Osteocyte (in vitro differentiated cells): ENCODE results near the gene FABP1. TPM values are rescaled to one million over a fixed set of nuclear protein-coding genes. Genes with fewer than 3 reads are reported as not detected.
A peak's percentile ranks its signal among the peaks of the same experiment; 100 is the strongest.

ENCODE experiments used
- DNase-seq: peaks from one replicate; pipeline ENCODE4 v3.0.0; 2021; ENCODE audit warnings: mixed read lengths; ENCODE audit not compliant: unreplicated experiment; ENCODE audit errors: extremely low spot score
- H3K27ac Mint-ChIP-seq: one replicate; pipeline ENCODE4 v1.8.0; 2021; ENCODE audit warnings: mild to moderate bottlenecking, mixed read lengths; ENCODE audit not compliant: unreplicated experiment
- H3K27me3 Mint-ChIP-seq: one replicate; pipeline ENCODE4 v1.8.0; 2021; ENCODE audit warnings: mixed read lengths; ENCODE audit not compliant: unreplicated experiment
- H3K36me3 Mint-ChIP-seq: one replicate; pipeline ENCODE4 v1.8.0; 2021; ENCODE audit warnings: mixed read lengths; ENCODE audit not compliant: unreplicated experiment
- H3K4me1 Mint-ChIP-seq: one replicate; pipeline ENCODE4 v1.8.0; 2021; ENCODE audit warnings: mixed read lengths; ENCODE audit not compliant: unreplicated experiment
- H3K4me3 Mint-ChIP-seq: one replicate; pipeline ENCODE4 v1.8.0; 2021; ENCODE audit warnings: mild to moderate bottlenecking, moderate library complexity, mixed read lengths; ENCODE audit not compliant: unreplicated experiment
- H3K9me3 Mint-ChIP-seq: one replicate; pipeline ENCODE4 v1.8.0; 2021; ENCODE audit warnings: mixed read lengths; ENCODE audit not compliant: unreplicated experiment
- microRNA-seq: library from miRNA; unstranded; fragments of <30 nt; microRNA quantifications from one replicate; pipeline ENCODE4 v1.1.0, GENCODE V29; 2020; ENCODE audit not compliant: unreplicated experiment
- total RNA-seq: library from RNA; stranded (reverse); gene quantifications from 2 replicates; pipeline ENCODE4 v1.2.1, GENCODE V29; 2021
- TF ChIP-seq, protein P1 (sequence below): fragments of 200-600 bp; sonication (generic); IDR thresholded peaks from 2 replicates; pipeline ENCODE4 v1.5.0; 2021; ENCODE audit warnings: antibody characterized with exemption, mild to moderate bottlenecking, moderate library complexity

FABP1 gene
- total RNA-seq, 1 donor from 2014 or later, result not detected

- Mint-ChIP-seq H3K36me3 (no peaks in the 10 kb centered on the region), H3K4me1 (peaks cover 2% of the 10 kb centered on the region), H3K27me3 (no peaks in the 10 kb centered on the region), H3K27ac (no peak overlapping the region), H3K9me3 (no peaks in the 10 kb centered on the region), H3K4me3 (no peak overlapping the region)
- DNase-seq, result no peak
- TF ChIP-seq, protein P1, sequence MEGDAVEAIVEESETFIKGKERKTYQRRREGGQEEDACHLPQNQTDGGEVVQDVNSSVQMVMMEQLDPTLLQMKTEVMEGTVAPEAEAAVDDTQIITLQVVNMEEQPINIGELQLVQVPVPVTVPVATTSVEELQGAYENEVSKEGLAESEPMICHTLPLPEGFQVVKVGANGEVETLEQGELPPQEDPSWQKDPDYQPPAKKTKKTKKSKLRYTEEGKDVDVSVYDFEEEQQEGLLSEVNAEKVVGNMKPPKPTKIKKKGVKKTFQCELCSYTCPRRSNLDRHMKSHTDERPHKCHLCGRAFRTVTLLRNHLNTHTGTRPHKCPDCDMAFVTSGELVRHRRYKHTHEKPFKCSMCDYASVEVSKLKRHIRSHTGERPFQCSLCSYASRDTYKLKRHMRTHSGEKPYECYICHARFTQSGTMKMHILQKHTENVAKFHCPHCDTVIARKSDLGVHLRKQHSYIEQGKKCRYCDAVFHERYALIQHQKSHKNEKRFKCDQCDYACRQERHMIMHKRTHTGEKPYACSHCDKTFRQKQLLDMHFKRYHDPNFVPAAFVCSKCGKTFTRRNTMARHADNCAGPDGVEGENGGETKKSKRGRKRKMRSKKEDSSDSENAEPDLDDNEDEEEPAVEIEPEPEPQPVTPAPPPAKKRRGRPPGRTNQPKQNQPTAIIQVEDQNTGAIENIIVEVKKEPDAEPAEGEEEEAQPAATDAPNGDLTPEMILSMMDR, result no peak
Measured at GRCh38 chr2:88078643-88079172, 49.2 kb downstream of the FABP1 start.

DNA sequence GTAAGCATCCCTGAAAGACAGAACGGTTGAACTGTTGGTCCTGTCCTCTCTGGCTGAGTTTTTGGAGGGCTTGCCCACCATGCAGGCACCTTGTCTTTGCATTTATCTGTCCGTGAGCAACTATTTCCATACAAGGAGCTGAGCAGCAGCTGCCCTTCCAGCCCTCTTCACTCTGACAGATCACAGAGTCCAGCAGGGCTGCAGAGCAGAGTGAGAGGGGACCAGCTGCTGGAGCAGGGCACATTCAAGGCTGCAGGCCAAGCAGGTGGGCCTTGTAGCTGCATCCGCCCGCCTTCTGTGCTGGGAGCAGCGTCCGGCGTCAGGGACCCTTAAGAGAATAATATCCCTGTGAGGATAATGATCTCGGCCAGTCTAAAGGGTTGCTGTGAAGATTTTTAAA, 50.8 kb downstream of the FABP1 start:
- Mint-ChIP-seq H3K36me3 (no peaks in the 10 kb centered on the region), H3K9me3 (no peaks in the 10 kb centered on the region), H3K27me3 (no peaks in the 10 kb centered on the region), H3K4me1 (peaks cover 2% of the 10 kb centered on the region), H3K4me3 (no peak overlapping the region), H3K27ac (no peak overlapping the region)
- TF ChIP-seq, protein P1, result no peak
- DNase-seq, result peak; percentile 76

DNA sequence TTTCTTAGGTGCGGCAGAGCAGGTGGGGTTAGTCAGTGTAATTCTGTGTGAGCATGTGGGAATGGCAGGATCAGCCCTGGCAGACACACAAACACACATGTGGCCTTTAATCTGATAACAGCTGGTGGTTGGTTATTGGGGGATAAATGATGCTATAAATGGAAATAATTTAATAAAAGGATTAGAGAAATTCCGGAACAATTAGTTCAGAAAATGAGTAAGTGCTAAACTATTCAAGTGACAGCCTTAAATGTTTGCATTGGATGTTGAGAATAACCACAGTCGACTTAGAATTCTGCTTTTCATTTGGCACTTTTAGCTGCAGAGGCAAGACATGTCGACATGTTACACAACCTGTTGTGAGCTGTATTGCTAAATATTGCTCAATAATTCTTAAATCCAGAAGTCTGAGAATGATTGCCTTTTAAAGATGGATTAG, 53.0 kb downstream of the FABP1 start:
- Mint-ChIP-seq H3K4me3 (no peak overlapping the region), H3K27me3 (no peaks in the 10 kb centered on the region), H3K36me3 (no peaks in the 10 kb centered on the region), H3K9me3 (no peaks in the 10 kb centered on the region), H3K4me1 (peaks cover 2% of the 10 kb centered on the region), H3K27ac (no peak overlapping the region)
- TF ChIP-seq, protein P1, result no peak
- DNase-seq, result no peak

DNA sequence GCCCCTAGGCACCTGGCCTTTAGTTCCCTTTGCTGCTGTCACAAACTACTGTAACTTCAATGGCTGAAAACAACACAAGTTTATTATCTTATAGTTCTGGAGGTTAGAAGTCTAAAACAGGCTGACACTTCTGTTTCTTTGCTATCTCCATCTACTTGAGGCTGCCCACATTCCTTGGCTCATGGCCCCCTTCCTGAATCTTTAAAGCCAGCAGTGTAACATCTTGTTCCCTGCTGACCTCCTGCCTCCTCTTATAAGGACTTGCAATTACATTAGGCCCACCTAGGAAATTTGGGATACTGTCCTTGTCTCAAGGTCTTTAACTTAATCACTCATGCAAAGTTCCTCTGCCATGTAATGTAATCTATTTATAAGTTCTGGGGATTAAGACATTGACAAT, 53.7 kb downstream of the FABP1 start:
- Mint-ChIP-seq H3K27ac (no peak overlapping the region), H3K4me1 (peaks cover 2% of the 10 kb centered on the region), H3K9me3 (no peaks in the 10 kb centered on the region), H3K36me3 (no peaks in the 10 kb centered on the region), H3K4me3 (no peak overlapping the region), H3K27me3 (peaks cover 4% of the 10 kb centered on the region)
- TF ChIP-seq, protein P1, result no peak
- DNase-seq, result peak; percentile 5

Small RNA genes lying within 50 kb of the gene (microRNA-seq; reads per million reads assigned to microRNA genes)
- gene MIR4780, result not detected

Other genes starting within 250 kb of the FABP1 start
- 4.7 TPM in 1 of 2 replicates, not detected in the other for gene RNU2-63P, start 111.5 kb downstream of the FABP1 start, total RNA-seq
- 20.8 and 22.4 TPM in 2 replicates for gene KRCC1, start 72.3 kb downstream of the FABP1 start, total RNA-seq
- not detected in 2 replicates for gene SMYD1, start 60.2 kb downstream of the FABP1 start, total RNA-seq
- gene THNSL2, start 42.3 kb upstream of the FABP1 start, total RNA-seq, result 0.19 and 0.26 TPM in 2 replicates